ENCODE measurements around the gene KLF4.

GRCh38 chr9:107446491-107446890, 43.1 kb downstream of the KLF4 start:
- TF ChIP-seq CTCF (IDR thresholded peaks at IDR 0.05; ENCODE audit: poor library complexity, severe bottlenecking) (no peak), SMC3 (conservative IDR thresholded peaks at IDR 0.05; ENCODE audit: poor library complexity) (no peak), EZH2 (IDR thresholded peaks at IDR 0.05; ENCODE audit: borderline replicate concordance, insufficient read depth, low read length, poor library complexity, severe bottlenecking) (no peak), POLR2AphosphoS5 (IDR thresholded peaks at IDR 0.05) (no peak), EP300 (conservative IDR thresholded peaks at IDR 0.05; ENCODE audit: poor library complexity, severe bottlenecking) (no peak), REST (IDR thresholded peaks at IDR 0.05; ENCODE audit: borderline replicate concordance) (no peak), TAF1 (IDR thresholded peaks at IDR 0.05; ENCODE audit: low read depth) (no peak), MXI1 (conservative IDR thresholded peaks at IDR 0.05; ENCODE audit: poor library complexity, severe bottlenecking) (no peak), RAD21 (conservative IDR thresholded peaks at IDR 0.05) (no peak)
